Activated CD4-positive, alpha-beta T cell treated with anti-CD3 and anti-CD28 coated beads, Interleukin-2, Interleukin-6, amounts not matched to agents 100 ng/mL and 50 ng/mL, durations not matched to agents 16 hours and 8 hours (primary cell): ENCODE results near the gene ACTR1A.
"Not testable (repeated sequence)": the region's sequence is repeated elsewhere in the genome, so short reads cannot be mapped to it uniquely, and the experiment has no call there.

Experiments
- DNase-seq: peaks from one replicate; pipeline ENCODE4 v3.0.0-alpha.2; 2020

The ACTR1A gene

GRCh38 chr10:102502337-102503151 lies at the start of gene ACTR1A:
TSS of gene ACTR1A (minus strand) at chr10:102502712. CDS start at chr10:102502647, 65 bp downstream.
- peak; percentile 97 for DNase-seq

GRCh38 chr10:102550636-102551210 lies 48.2 kb upstream of the ACTR1A start:
- DNase-seq: no peak

- DNase-seq: no peak
These were observed 47.0 kb upstream of the ACTR1A start for GRCh38 chr10:102549549-102549948.

- DNase-seq: no peak
These were observed 44.3 kb upstream of the ACTR1A start for GRCh38 chr10:102546606-102547320.

- no peak for DNase-seq
These were observed 43.5 kb upstream of the ACTR1A start for GRCh38 chr10:102545997-102546396.

GRCh38 chr10:102545265-102545871 lies 42.9 kb upstream of the ACTR1A start:
- no peak for DNase-seq

- DNase-seq: peak; percentile 22
These were observed 40.4 kb upstream of the ACTR1A start for GRCh38 chr10:102542800-102543418.

GRCh38 chr10:102540023-102540422 lies 37.5 kb upstream of the ACTR1A start:
- peak; percentile 7 for DNase-seq

- DNase-seq: no peak
These were observed 36.3 kb upstream of the ACTR1A start for GRCh38 chr10:102538811-102539210.

- DNase-seq: no peak
These were observed 35.4 kb upstream of the ACTR1A start for GRCh38 chr10:102537948-102538347.

GRCh38 chr10:102537367-102537766 lies 34.9 kb upstream of the ACTR1A start:
- DNase-seq: no peak

GRCh38 chr10:102535481-102536147 lies 33.1 kb upstream of the ACTR1A start:
- DNase-seq: no peak

GRCh38 chr10:102534966-102535365 lies 32.5 kb upstream of the ACTR1A start:
- not testable (repeated sequence) for DNase-seq

GRCh38 chr10:102534333-102534732 lies 31.8 kb upstream of the ACTR1A start:
- DNase-seq: no peak

GRCh38 chr10:102527546-102527945 lies 25.0 kb upstream of the ACTR1A start:
- DNase-seq: no peak

- no peak for DNase-seq
These were observed 22.2 kb upstream of the ACTR1A start for GRCh38 chr10:102524746-102525145.

GRCh38 chr10:102523250-102524029 lies 20.9 kb upstream of the ACTR1A start:
- DNase-seq: no peak

- DNase-seq: no peak
These were observed 20.4 kb upstream of the ACTR1A start for GRCh38 chr10:102522874-102523249.

- no peak for DNase-seq
These were observed 16.8 kb upstream of the ACTR1A start for GRCh38 chr10:102519246-102519825.

- DNase-seq: no peak
These were observed 15.0 kb upstream of the ACTR1A start for GRCh38 chr10:102517553-102517952.

- no peak for DNase-seq
These were observed 13.2 kb upstream of the ACTR1A start for GRCh38 chr10:102515724-102516123.
